Caco-2 (cell line): ENCODE results near the gene POLA1. TPM values are rescaled to one million over a fixed set of nuclear protein-coding genes. Genes with fewer than 3 reads are reported as not detected.
A peak's percentile ranks its signal among the peaks of the same experiment; 100 is the strongest.

Experiments
- BruUV-seq: library from RNA; stranded (reverse); fragments of 400-500 nt; replicated peaks from 2 replicates; lab custom pipeline; 2021; lab: Mats Ljungman, UMichigan
- CTCF ChIA-PET: fragments of 300-600 bp; sonication (Branson Sonifier 250); formaldehyde crosslinking; loops from one replicate; lab custom pipeline; 2022; ENCODE audit warnings: antibody characterized with exemption; lab: Charles Lee
- POLR2A ChIA-PET: fragments of 300-600 bp; sonication (Branson Sonifier 250); formaldehyde crosslinking; loops from one replicate; lab custom pipeline; 2022; ENCODE audit warnings: antibody characterized with exemption; lab: Charles Lee
- DNase-seq, 2 experiments: peaks; one replicate each; pipeline versions ENCODE4 v3.0.0 to v3.0.0-alpha.2; 2020 to 2022
- H3K27me3 ChIP-seq: replicated peaks from 2 replicates; pipeline ENCODE4 v1.6.0; 2011; ENCODE audit warnings: low read length; ENCODE audit not compliant: control insufficient read depth, insufficient read depth
- H3K36me3 ChIP-seq: 2 replicates; pipeline ENCODE4 v1.5.1; 2011; ENCODE audit warnings: low read length; ENCODE audit not compliant: control insufficient read depth, insufficient read depth
- H3K4me1 ChIP-seq: fragments of 250-450 bp; sonication (Bioruptor Pico); 2 replicates; pipeline ENCODE4 v1.5.1; 2020; ENCODE audit warnings: mild to moderate bottlenecking
- H3K4me3 ChIP-seq: 2 replicates; pipeline ENCODE4 v1.5.1; 2011; ENCODE audit warnings: low read depth, mild to moderate bottlenecking, control low read depth, low read length
- H3K9me3 ChIP-seq: fragments of 250-450 bp; sonication (Bioruptor Pico); 2 replicates; pipeline ENCODE4 v1.5.1; 2020; ENCODE audit warnings: mild to moderate bottlenecking, moderate library complexity
- H3K27ac Mint-ChIP-seq: one replicate; pipeline ENCODE4 v1.8.0; 2022; ENCODE audit warnings: mixed read lengths; ENCODE audit not compliant: unreplicated experiment
- H3K27me3 Mint-ChIP-seq: one replicate; pipeline ENCODE4 v1.8.0; 2022; ENCODE audit warnings: mixed read lengths; ENCODE audit not compliant: insufficient read depth, unreplicated experiment
- H3K36me3 Mint-ChIP-seq: one replicate; pipeline ENCODE4 v1.8.0; 2022; ENCODE audit warnings: mild to moderate bottlenecking, mixed read lengths; ENCODE audit not compliant: insufficient read depth, unreplicated experiment
- H3K4me1 Mint-ChIP-seq: one replicate; pipeline ENCODE4 v1.8.0; 2022; ENCODE audit warnings: low read depth, mixed read lengths; ENCODE audit not compliant: unreplicated experiment
- H3K4me3 Mint-ChIP-seq: one replicate; pipeline ENCODE4 v1.8.0; 2022; ENCODE audit warnings: mild to moderate bottlenecking, moderate library complexity, mixed read lengths; ENCODE audit not compliant: unreplicated experiment
- H3K9me3 Mint-ChIP-seq: one replicate; pipeline ENCODE4 v1.8.0; 2022; ENCODE audit warnings: mixed read lengths; ENCODE audit not compliant: unreplicated experiment
- intact Hi-C: fragments of 100-400 bp; cut with micrococcal nuclease; formaldehyde crosslinking; loops from one replicate; pipeline ENCODE4 v1.10.0; 2022; ENCODE audit not compliant: unreplicated experiment
- total RNA-seq: library from RNA; stranded (reverse); gene quantifications from 2 replicates; pipeline ENCODE4 v1.2.3, GENCODE V29; 2022
- TF ChIP-seq, protein P1 (sequence below), 2 experiments: fragments of 200-600 bp in 1 of 2; IDR thresholded peaks; 1 replicate in 1 of 2; 2 replicates in 1 of 2; pipeline versions ENCODE4 v1.5.1 to v1.8.0; 2011 to 2022; ENCODE audit warnings: antibody characterized with exemption in 1 of 2, control low read depth in 1 of 2, inconsistent platforms in 1 of 2, low read depth in 1 of 2, low read length in 1 of 2, mild to moderate bottlenecking in 1 of 2, moderate library complexity in 1 of 2; ENCODE audit not compliant: insufficient read depth in 1 of 2, severe bottlenecking in 1 of 2, unreplicated experiment in 1 of 2

POLA1 gene
- total RNA-seq, 1 experiment from 2014 or later = 23.5 TPM

DNA sequence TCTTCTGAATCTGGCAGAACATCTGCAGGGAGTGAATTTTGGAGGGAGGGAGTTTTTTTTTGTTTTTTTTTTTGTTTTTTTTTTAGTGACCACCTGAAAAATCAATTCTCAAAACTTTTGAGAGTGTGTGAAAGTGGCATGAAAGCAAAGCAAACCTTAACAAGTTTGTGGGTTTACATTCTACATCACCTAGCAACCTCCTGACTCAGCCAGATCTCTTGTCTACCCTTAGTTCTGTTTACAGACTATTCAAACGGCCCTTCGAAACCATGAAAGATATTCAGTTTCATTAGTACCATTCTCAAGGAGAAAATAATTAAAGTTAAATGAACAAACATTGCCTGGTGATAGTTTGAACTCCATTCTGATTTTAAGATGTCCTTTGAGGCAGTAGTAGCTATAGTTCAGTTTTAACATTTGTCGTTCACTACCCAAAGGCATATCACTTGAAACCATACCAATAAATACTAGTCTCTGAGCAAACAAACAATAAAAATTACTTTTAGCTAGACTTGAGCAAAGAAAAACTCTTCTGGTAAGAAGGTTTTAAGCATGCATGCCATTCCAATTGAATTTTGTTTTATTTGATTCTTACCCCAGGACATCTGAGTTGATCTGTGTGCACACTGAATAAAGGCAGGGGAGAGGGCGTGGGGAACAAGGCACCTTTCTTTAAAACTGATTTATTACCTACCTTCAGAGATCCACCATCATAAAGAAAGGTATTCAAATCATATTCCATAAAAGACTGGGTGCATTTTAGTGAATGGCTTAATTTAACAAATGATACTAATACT is 184.3 kb downstream of the POLA1 start:
- Histone ChIP-seq H3K36me3 (no peaks in the 10 kb centered on the region), H3K4me3 (no peak overlapping the region), H3K9me3 (no peaks in the 10 kb centered on the region), H3K27me3 (no peaks in the 10 kb centered on the region), H3K4me1 (peaks cover 10% of the 10 kb centered on the region)
- POLR2A ChIA-PET = no interaction called here
- Mint-ChIP-seq H3K36me3 (peaks cover 9% of the 10 kb centered on the region), H3K9me3 (no peaks in the 10 kb centered on the region), H3K27me3 (no peaks in the 10 kb centered on the region), H3K27ac (peak overlapping the region; percentile 71), H3K4me3 (peak overlapping the region; percentile 21), H3K4me1 (peaks cover 12% of the 10 kb centered on the region)
- TF ChIP-seq, protein P1, sequence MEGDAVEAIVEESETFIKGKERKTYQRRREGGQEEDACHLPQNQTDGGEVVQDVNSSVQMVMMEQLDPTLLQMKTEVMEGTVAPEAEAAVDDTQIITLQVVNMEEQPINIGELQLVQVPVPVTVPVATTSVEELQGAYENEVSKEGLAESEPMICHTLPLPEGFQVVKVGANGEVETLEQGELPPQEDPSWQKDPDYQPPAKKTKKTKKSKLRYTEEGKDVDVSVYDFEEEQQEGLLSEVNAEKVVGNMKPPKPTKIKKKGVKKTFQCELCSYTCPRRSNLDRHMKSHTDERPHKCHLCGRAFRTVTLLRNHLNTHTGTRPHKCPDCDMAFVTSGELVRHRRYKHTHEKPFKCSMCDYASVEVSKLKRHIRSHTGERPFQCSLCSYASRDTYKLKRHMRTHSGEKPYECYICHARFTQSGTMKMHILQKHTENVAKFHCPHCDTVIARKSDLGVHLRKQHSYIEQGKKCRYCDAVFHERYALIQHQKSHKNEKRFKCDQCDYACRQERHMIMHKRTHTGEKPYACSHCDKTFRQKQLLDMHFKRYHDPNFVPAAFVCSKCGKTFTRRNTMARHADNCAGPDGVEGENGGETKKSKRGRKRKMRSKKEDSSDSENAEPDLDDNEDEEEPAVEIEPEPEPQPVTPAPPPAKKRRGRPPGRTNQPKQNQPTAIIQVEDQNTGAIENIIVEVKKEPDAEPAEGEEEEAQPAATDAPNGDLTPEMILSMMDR (IDR thresholded peaks at IDR 0.05; ENCODE audit: insufficient read depth in 1 of 2, low read depth in 1 of 2, low read length in 1 of 2, severe bottlenecking in 1 of 2, unreplicated experiment in 1 of 2) = no peak
- DNase-seq = peak in 1 of 2 experiments; percentile 16
- CTCF ChIA-PET = no interaction called here
- no TSS peak for BruUV-seq
- intact Hi-C loops = loop anchor here (1.0 kb wide), 1 partner anchor 8 kb away; no protein-coding TSS in a partner anchor

DNA sequence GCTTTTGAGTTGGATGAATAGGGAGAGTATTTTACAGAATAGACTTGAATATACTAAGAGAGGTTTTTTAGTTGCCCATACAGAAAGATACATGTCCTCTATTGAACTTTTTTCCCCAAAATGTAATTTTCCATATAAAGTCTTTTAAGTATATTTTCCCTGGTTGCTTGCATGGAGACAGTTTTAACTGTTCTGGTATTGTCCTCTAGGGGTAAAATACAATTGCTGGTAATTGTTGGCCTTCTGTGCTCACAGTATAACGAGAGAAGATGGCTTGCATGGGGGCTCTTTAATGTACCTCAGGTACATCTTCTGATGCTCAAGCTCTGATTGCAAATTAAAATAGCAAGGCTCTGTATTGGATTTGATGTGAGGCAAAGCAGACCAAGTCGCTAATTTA is 186.0 kb downstream of the POLA1 start:
- H3K4me3 ChIP-seq = no peak overlapping the region
- CTCF ChIA-PET = no interaction called here
- H3K27me3 ChIP-seq = no peaks in the 10 kb centered on the region
- H3K9me3 Mint-ChIP-seq = no peaks in the 10 kb centered on the region
- no peak overlapping the region for H3K27ac Mint-ChIP-seq
- H3K9me3 ChIP-seq = no peaks in the 10 kb centered on the region
- TF ChIP-seq, protein P1 (IDR thresholded peaks at IDR 0.05; ENCODE audit: insufficient read depth in 1 of 2, low read depth in 1 of 2, low read length in 1 of 2, severe bottlenecking in 1 of 2, unreplicated experiment in 1 of 2) = no peak
- intact Hi-C loops = no loop called here
- DNase-seq = no peak
- POLR2A ChIA-PET = no interaction called here
- no TSS peak for BruUV-seq
- H3K4me3 Mint-ChIP-seq = no peak overlapping the region
- peaks cover 10% of the 10 kb centered on the region for H3K4me1 ChIP-seq
- H3K36me3 ChIP-seq = no peaks in the 10 kb centered on the region
- peaks cover 9% of the 10 kb centered on the region for H3K36me3 Mint-ChIP-seq
- no peaks in the 10 kb centered on the region for H3K27me3 Mint-ChIP-seq
- H3K4me1 Mint-ChIP-seq = peaks cover 6% of the 10 kb centered on the region

DNA sequence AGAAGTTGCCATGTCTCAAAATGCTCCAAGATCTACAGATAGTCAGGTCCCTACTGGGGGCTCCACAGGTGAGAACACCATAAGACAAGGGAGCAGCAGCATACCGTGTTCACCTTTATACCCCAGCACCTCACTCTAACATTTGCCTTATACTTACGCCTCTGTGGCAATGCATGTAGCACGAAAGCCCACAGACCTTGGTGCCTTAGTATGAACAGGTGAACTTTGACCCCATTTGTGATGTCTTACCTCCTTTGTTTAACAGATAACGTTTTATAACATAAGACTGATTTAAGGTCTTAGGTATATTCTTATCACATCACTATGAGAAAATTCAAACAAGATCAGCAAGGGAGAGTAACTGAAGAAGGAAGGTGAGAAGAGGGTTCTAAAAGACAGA is 193.2 kb downstream of the POLA1 start:
- Histone ChIP-seq H3K27me3 (no peaks in the 10 kb centered on the region), H3K4me1 (peaks cover 5% of the 10 kb centered on the region; the same call in 1 of the 2 replicates), H3K36me3 (no peaks in the 10 kb centered on the region), H3K9me3 (no peaks in the 10 kb centered on the region), H3K4me3 (no peak overlapping the region)
- intact Hi-C loops = no loop called here
- TF ChIP-seq, protein P1 (IDR thresholded peaks at IDR 0.05; ENCODE audit: insufficient read depth in 1 of 2, low read depth in 1 of 2, low read length in 1 of 2, severe bottlenecking in 1 of 2, unreplicated experiment in 1 of 2) = no peak
- Mint-ChIP-seq H3K4me3 (no peak overlapping the region), H3K4me1 (peaks cover 10% of the 10 kb centered on the region), H3K27ac (no peak overlapping the region), H3K36me3 (peaks cover 2% of the 10 kb centered on the region), H3K27me3 (no peaks in the 10 kb centered on the region), H3K9me3 (no peaks in the 10 kb centered on the region)
- peak in 1 of 2 experiments; percentile 24 for DNase-seq
- POLR2A ChIA-PET = no interaction called here
- CTCF ChIA-PET = no interaction called here
- BruUV-seq = no TSS peak
